ENCODE results near the gene MAP3K9.

- TF ChIP-seq CREB1 (IDR thresholded peaks at IDR 0.05; ENCODE audit: low read depth) (no peak), ATF2 (IDR thresholded peaks at IDR 0.05; ENCODE audit: low read length) (no peak), USF2 (IDR thresholded peaks at IDR 0.05; ENCODE audit: borderline replicate concordance, low read depth, low read length) (no peak), TCF12 (IDR thresholded peaks at IDR 0.05; ENCODE audit: low read depth, low read length) (no peak), CTCF (IDR thresholded peaks at IDR 0.05 in 2 of 3, conservative IDR thresholded peaks at IDR 0.05 in 1 of 3; ENCODE audit: control insufficient read depth in 2 of 3, extremely low read depth in 1 of 3, insufficient read depth in 1 of 3, low read depth in 3 of 3, low read length in 3 of 3) (no peak), SIX5 (IDR thresholded peaks at IDR 0.05; ENCODE audit: low read depth, low read length, severe bottlenecking) (no peak), POU2F2 (IDR thresholded peaks at IDR 0.05; ENCODE audit: borderline replicate concordance, low read depth, low read length) (no peak), ZNF274 (IDR thresholded peaks at IDR 0.05; ENCODE audit: insufficient read depth, insufficient read length) (no peak)
These were observed 132.0 kb downstream of the MAP3K9 start for GRCh38 chr14:70677341-70677740.
